ENCODE results near the gene ZNF185. TPM values are rescaled to one million over a fixed set of nuclear protein-coding genes. Genes with fewer than 3 reads are reported as not detected.

The ZNF185 gene
- total RNA-seq, 1 donor from 2014 or later = 14.8 TPM

DNA sequence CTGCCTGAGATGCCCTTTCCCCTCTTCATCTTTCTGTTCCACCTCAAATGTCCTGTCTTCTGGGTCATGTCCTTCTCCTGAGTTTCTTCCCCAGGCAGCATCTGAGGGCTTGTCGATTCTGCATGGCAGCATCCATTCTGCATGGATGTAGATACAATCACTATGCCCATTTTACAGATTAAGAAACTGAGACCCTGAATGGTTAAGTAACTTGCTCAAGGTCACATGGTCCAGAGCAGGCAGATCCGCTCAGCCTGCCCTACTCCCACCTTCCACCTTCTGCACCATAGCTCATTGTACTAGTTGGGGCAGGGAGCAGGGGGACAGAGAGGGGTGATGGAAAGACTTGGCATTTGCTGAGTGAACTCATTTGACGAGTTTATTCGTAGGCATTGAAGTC is 32.0 kb downstream of the ZNF185 start:
- Mint-ChIP-seq H3K4me1 (peaks cover 2% of the 10 kb centered on the region), H3K9me3 (peaks cover 17% of the 10 kb centered on the region), H3K36me3 (no peaks in the 10 kb centered on the region), H3K27me3 (ENCODE audit: insufficient read depth, low read depth) (peaks cover 9% of the 10 kb centered on the region), H3K4me3 (no peak overlapping the region), H3K27ac (no peak overlapping the region)
- no peaks in the 10 kb centered on the region for H3K4me1 ChIP-seq
- H3K9me3 ChIP-seq (ENCODE audit: low read depth) = no peaks in the 10 kb centered on the region
- no peaks in the 10 kb centered on the region for H3F3A ChIP-seq (ENCODE audit: low read depth)
- no peaks in the 10 kb centered on the region for H3K36me3 ChIP-seq
- no peaks in the 10 kb centered on the region for H3K27me3 ChIP-seq
- H3K4me3 ChIP-seq = no peak overlapping the region
- H3K9ac ChIP-seq = no peak overlapping the region
- no peaks in the 10 kb centered on the region for H3K79me2 ChIP-seq (ENCODE audit: low read depth)
- no peaks in the 10 kb centered on the region for H4K20me1 ChIP-seq (ENCODE audit: low read depth)
- TF ChIP-seq, protein P1, sequence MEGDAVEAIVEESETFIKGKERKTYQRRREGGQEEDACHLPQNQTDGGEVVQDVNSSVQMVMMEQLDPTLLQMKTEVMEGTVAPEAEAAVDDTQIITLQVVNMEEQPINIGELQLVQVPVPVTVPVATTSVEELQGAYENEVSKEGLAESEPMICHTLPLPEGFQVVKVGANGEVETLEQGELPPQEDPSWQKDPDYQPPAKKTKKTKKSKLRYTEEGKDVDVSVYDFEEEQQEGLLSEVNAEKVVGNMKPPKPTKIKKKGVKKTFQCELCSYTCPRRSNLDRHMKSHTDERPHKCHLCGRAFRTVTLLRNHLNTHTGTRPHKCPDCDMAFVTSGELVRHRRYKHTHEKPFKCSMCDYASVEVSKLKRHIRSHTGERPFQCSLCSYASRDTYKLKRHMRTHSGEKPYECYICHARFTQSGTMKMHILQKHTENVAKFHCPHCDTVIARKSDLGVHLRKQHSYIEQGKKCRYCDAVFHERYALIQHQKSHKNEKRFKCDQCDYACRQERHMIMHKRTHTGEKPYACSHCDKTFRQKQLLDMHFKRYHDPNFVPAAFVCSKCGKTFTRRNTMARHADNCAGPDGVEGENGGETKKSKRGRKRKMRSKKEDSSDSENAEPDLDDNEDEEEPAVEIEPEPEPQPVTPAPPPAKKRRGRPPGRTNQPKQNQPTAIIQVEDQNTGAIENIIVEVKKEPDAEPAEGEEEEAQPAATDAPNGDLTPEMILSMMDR (IDR thresholded peaks at IDR 0.05) = no peak
- TF ChIP-seq EZH2 (IDR thresholded peaks at IDR 0.05) (no peak), EZH2phosphoT487 (IDR thresholded peaks at IDR 0.05) (no peak)
- no peak overlapping the region for H3K27ac ChIP-seq
- no peak overlapping the region for H2AFZ ChIP-seq (replicated peaks)
- no peak overlapping the region for H3K4me2 ChIP-seq
- no peak for DNase-seq (ENCODE audit: low spot score)

DNA sequence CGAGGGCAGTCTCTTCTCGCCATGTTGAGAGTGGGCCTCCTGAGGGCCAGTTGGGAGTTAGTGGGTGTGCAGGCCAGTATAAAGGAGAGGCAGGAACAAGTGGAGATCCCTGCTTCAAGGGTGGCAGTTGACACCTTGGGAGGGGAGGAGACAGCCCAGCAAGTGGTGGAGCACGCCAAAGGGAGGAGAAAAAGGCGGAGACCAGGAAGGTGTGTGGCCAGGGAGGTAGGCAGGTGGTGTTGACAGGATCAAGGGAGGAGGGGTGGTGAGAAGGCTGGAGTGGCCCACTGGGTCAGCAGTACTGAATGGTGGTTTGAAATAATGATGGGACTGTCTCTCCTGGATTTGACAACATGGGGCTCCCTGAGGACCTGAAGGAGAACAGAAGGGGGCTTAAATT is 32.6 kb downstream of the ZNF185 start:
- no peaks in the 10 kb centered on the region for H4K20me1 ChIP-seq (ENCODE audit: low read depth)
- Mint-ChIP-seq H3K27ac (no peak overlapping the region), H3K27me3 (ENCODE audit: insufficient read depth, low read depth) (peaks cover 9% of the 10 kb centered on the region), H3K4me1 (peaks cover 2% of the 10 kb centered on the region), H3K4me3 (no peak overlapping the region), H3K36me3 (no peaks in the 10 kb centered on the region), H3K9me3 (peaks cover 17% of the 10 kb centered on the region)
- no peak overlapping the region for H3K27ac ChIP-seq
- no peak overlapping the region for H2AFZ ChIP-seq (replicated peaks)
- no peaks in the 10 kb centered on the region for H3F3A ChIP-seq (ENCODE audit: low read depth)
- no peaks in the 10 kb centered on the region for H3K9me3 ChIP-seq (ENCODE audit: low read depth)
- no peaks in the 10 kb centered on the region for H3K27me3 ChIP-seq
- H3K79me2 ChIP-seq (ENCODE audit: low read depth) = no peaks in the 10 kb centered on the region
- no peak overlapping the region for H3K9ac ChIP-seq
- no peak overlapping the region for H3K4me2 ChIP-seq
- no peaks in the 10 kb centered on the region for H3K4me1 ChIP-seq
- H3K36me3 ChIP-seq = no peaks in the 10 kb centered on the region
- TF ChIP-seq EZH2phosphoT487 (IDR thresholded peaks at IDR 0.05) (no peak), EZH2 (IDR thresholded peaks at IDR 0.05) (no peak)
- no peak for DNase-seq (ENCODE audit: low spot score)
- H3K4me3 ChIP-seq = no peak overlapping the region

- no peaks in the 10 kb centered on the region for H3K36me3 ChIP-seq
- peaks cover 9% of the 10 kb centered on the region for H3K27me3 Mint-ChIP-seq (ENCODE audit: insufficient read depth, low read depth)
- H3F3A ChIP-seq (ENCODE audit: low read depth) = no peaks in the 10 kb centered on the region
- no peak overlapping the region for H3K9ac ChIP-seq
- H3K4me3 ChIP-seq = no peak overlapping the region
- H3K9me3 Mint-ChIP-seq = peaks cover 24% of the 10 kb centered on the region
- H3K4me1 Mint-ChIP-seq = no peaks in the 10 kb centered on the region
- no peak overlapping the region for H3K4me2 ChIP-seq
- no peaks in the 10 kb centered on the region for H4K20me1 ChIP-seq (ENCODE audit: low read depth)
- no peaks in the 10 kb centered on the region for H3K4me1 ChIP-seq
- no peaks in the 10 kb centered on the region for H3K9me3 ChIP-seq (ENCODE audit: low read depth)
- H3K79me2 ChIP-seq (ENCODE audit: low read depth) = no peaks in the 10 kb centered on the region
- no peaks in the 10 kb centered on the region for H3K27me3 ChIP-seq
- no peak overlapping the region for H3K27ac Mint-ChIP-seq
- no peaks in the 10 kb centered on the region for H3K36me3 Mint-ChIP-seq
- no peak overlapping the region for H3K27ac ChIP-seq
- no peak overlapping the region for H2AFZ ChIP-seq (replicated peaks)
- no peak for DNase-seq (ENCODE audit: low spot score)
- no peak overlapping the region for H3K4me3 Mint-ChIP-seq
- TF ChIP-seq EZH2phosphoT487 (IDR thresholded peaks at IDR 0.05) = no peak
- no peak for TF ChIP-seq EZH2 (IDR thresholded peaks at IDR 0.05)
- TF ChIP-seq, protein P1 (IDR thresholded peaks at IDR 0.05) = no peak
Measured at GRCh38 chrX:152932144-152932543, 34.3 kb downstream of the ZNF185 start.

DNA sequence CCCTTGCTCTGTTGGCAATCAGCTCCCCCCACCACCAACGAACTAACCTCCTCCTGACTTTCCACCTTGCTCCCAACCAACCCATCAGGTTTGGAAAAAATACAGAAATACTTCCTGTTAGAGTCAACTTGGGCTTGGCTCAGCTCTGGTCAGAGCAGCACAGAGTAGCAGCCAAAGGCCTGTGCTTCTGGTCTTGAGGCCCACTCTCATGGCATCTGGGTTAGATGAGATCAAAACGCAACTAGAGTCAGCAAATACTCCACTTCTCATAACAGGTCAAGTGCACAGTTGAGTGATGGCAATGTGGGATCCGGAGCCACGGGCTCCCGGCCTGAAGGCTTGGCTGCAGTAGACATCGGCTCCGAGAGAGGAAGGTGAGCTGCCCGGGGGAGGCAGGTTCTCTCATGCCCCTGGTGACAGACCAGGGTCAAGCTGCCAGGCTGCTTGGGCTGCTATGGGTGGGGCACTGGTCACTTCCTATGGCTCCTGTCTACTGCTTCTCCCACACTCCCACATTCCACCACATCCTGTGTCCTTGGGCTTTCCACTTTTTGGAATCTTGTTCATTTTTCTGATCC is 34.8 kb downstream of the ZNF185 start:
- no peaks in the 10 kb centered on the region for H3F3A ChIP-seq (ENCODE audit: low read depth)
- H3K4me3 Mint-ChIP-seq = no peak overlapping the region
- peaks cover 24% of the 10 kb centered on the region for H3K9me3 Mint-ChIP-seq
- no peaks in the 10 kb centered on the region for H3K36me3 ChIP-seq
- no peaks in the 10 kb centered on the region for H3K4me1 ChIP-seq
- no peak for TF ChIP-seq EZH2 (IDR thresholded peaks at IDR 0.05)
- no peak for TF ChIP-seq EZH2phosphoT487 (IDR thresholded peaks at IDR 0.05)
- TF ChIP-seq, protein P1 (IDR thresholded peaks at IDR 0.05) = no peak
- H3K27ac Mint-ChIP-seq = no peak overlapping the region
- H4K20me1 ChIP-seq (ENCODE audit: low read depth) = no peaks in the 10 kb centered on the region
- no peak overlapping the region for H3K4me2 ChIP-seq
- H3K27me3 Mint-ChIP-seq (ENCODE audit: insufficient read depth, low read depth) = peaks cover 11% of the 10 kb centered on the region
- H3K4me1 Mint-ChIP-seq = no peaks in the 10 kb centered on the region
- H3K27ac ChIP-seq = no peak overlapping the region
- no peak overlapping the region for H3K9ac ChIP-seq
- H3K9me3 ChIP-seq (ENCODE audit: low read depth) = no peaks in the 10 kb centered on the region
- H2AFZ ChIP-seq (replicated peaks) = no peak overlapping the region
- H3K27me3 ChIP-seq = no peaks in the 10 kb centered on the region
- H3K36me3 Mint-ChIP-seq = no peaks in the 10 kb centered on the region
- H3K4me3 ChIP-seq = no peak overlapping the region
- no peaks in the 10 kb centered on the region for H3K79me2 ChIP-seq (ENCODE audit: low read depth)
- no peak for DNase-seq (ENCODE audit: low spot score)
